Measurements from ENCODE around the gene IER3.
"Not testable (repeated sequence)": the region's sequence is repeated elsewhere in the genome, so short reads cannot be mapped to it uniquely, and the experiment has no call there.

IER3 gene

DNA sequence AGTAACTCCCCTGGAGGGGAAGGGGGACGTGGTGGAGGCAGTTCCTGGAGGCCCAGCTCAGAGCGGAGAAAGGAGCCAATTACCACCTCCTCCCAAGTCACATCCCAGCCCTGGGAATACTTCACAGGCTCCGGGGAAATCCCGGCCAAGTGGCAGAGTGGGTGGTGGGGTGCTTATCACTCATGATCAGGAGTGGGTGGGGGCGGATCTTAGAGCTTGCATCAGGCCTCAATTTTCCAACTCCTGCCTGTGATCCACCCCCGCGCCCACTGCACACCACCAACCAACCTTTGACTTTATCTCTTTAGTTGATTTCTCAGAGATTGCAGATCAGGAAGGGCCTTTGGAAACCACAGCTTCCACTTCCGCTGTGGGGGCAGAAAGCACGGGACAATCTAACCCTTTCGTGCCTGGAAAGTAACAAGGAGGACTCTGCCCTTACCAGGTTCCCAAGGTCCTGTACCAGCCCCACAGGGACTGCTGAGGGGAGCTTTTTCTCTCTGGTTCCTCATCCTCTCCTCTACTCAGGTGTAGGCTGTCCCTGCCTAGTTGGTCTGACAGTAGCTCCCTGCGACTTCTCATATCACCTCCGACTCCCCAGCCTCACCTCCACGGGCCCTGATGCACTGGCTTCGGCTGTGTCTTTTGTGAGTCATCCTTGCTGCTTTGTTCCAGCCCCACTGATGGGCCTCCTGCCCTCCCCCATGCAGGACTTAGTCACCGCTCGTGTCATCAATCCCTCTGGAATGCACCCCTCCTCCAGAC is 24.9 kb upstream of the IER3 start:
- in situ Hi-C loops (cut with HindIII; ENCODE audit: low sequenced_read_pairs): no loop called here

GRCh38 chr6:30768634-30769087 is 24.3 kb upstream of the IER3 start:
- in situ Hi-C loops (cut with HindIII; ENCODE audit: low sequenced_read_pairs): no loop called here

- in situ Hi-C loops (cut with HindIII; ENCODE audit: low sequenced_read_pairs): no loop called here
Measured at GRCh38 chr6:30767944-30768301, 23.6 kb upstream of the IER3 start.

GRCh38 chr6:30767158-30767943 is 23.0 kb upstream of the IER3 start:
- in situ Hi-C loops (cut with HindIII; ENCODE audit: low sequenced_read_pairs): no loop called here

DNA sequence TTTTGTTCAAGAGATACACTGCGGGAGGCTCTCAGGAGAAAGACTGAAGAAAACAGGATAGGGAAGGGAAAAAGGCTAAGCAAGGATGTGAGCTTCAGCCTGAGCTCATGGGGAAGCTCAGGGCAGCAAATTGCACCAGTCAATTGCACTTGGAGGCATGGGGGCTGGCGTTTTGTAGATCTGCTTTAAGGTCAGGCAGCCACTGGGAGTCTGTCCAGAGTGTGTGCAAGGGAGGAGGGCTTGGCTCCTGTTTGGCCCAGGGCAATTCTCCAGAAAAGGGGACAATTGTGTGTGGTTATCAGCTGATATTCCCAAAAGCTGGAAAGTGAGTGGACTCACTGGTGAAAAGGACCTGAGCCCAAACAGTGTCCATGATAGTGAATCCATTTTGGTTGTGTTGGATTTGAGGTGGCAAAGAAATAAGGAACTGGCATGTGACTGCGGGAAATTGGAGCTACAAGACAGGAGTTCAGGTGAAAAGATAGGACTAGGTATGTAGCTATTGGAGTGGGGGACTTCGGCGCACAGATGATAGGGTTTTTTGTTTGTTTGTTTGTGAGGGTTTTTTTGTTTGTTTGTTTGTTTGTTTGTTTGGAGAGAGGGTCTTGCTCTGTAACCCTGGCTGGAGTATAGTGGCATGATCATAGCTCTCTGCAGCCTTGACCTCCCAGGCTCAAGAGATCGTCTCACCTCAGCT is 22.3 kb upstream of the IER3 start:
- in situ Hi-C loops (cut with HindIII; ENCODE audit: low sequenced_read_pairs): no loop called here

DNA sequence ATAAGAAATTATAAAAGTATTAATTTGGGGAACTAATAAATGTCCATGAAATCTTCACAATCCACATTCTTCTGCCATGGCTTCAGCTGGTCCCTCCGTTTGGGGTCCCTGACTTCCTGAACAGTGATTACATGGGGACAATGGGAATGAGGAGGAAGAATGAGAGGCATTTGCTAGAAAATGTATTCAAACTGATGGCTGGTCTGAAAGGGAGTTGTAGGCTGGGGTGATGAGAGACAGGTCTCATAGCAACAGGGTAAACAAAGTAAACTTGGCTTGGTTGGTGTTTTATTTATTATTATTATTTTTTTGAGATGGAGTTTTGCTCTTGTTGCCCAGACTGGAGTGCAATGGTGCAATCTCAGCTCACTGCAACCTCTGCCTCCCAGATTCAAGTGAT is 21.1 kb upstream of the IER3 start:
- in situ Hi-C loops (cut with HindIII; ENCODE audit: low sequenced_read_pairs): not testable (repeated sequence)

GRCh38 chr6:30764490-30765043 is 20.2 kb upstream of the IER3 start:
- in situ Hi-C loops (cut with HindIII; ENCODE audit: low sequenced_read_pairs): not testable (repeated sequence)

DNA sequence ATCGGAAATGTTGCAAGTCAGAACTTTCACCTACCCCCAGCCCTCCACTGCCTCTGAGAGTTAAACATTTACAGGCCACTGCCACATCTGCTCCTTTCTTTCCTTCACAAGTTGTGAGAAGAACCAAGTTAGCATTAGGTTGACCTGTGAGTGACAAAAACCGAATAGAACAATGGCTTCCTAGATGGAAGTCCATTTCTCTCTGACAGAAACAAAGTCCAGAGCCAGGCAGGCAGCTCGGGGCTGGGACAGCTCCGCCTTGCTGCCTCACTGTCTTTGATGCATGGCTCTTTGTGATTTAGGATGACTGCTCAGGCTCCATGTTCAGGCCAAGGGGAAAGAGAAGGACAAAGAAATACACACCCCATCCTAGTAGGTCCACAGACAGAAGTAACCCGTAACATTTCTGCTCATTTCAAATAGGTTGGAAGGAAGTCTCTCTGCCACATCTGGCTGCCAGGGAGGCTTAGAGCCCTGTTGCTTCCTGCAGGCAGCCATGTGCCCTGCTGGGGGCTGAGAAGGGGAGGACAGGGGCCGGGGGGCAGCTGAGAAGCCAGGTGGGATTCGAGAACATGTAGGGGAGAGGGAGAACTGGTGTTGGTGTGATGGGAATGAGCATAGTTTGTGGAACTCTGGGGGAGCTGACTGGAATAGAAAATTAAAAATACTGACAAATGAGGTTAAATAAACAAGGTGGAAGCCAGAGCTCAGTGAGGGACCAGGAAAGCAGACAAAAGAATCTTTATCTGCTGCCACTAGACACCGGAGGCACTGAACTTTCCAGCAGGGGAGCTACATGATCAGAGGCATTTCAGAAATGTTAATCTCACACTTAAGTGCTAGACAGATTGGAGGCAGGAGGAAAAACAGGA is 19.5 kb upstream of the IER3 start:
- in situ Hi-C loops (cut with HindIII; ENCODE audit: low sequenced_read_pairs): no loop called here

GRCh38 chr6:30763155-30763617 is 18.8 kb upstream of the IER3 start:
- in situ Hi-C loops (cut with HindIII; ENCODE audit: low sequenced_read_pairs): no loop called here

DNA sequence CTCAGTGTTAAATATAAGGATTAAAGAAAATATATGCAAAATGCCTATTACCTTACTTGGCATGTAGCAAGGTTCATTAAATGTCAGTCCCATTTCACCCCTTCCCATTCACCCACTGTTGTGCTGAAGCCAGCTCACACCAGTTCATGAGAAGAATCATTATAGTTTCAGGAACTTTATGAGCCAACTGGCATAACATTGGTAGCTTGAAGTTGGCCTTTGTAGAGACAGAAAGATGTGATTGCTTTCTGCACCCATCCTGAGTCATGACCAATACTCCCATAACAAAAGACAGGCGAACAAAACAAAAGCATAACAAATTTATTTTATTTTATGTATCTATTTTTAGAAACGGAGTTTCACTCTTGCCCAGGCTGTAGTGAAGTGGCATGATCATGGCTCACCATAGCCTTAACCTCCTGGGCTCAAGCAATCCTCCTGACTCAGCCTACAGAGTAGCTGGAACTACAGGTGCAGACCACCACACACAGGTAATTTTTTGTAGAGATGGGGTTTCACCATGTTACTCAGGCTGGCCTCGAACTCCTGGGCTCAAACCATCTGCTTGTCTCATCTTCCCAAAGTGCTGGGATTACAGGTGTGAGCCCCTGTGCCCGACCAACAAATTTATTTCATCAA is 17.6 kb upstream of the IER3 start:
- in situ Hi-C loops (cut with HindIII; ENCODE audit: low sequenced_read_pairs): no loop called here

GRCh38 chr6:30760549-30760948 is 16.2 kb upstream of the IER3 start:
- in situ Hi-C loops (cut with HindIII; ENCODE audit: low sequenced_read_pairs): no loop called here

DNA sequence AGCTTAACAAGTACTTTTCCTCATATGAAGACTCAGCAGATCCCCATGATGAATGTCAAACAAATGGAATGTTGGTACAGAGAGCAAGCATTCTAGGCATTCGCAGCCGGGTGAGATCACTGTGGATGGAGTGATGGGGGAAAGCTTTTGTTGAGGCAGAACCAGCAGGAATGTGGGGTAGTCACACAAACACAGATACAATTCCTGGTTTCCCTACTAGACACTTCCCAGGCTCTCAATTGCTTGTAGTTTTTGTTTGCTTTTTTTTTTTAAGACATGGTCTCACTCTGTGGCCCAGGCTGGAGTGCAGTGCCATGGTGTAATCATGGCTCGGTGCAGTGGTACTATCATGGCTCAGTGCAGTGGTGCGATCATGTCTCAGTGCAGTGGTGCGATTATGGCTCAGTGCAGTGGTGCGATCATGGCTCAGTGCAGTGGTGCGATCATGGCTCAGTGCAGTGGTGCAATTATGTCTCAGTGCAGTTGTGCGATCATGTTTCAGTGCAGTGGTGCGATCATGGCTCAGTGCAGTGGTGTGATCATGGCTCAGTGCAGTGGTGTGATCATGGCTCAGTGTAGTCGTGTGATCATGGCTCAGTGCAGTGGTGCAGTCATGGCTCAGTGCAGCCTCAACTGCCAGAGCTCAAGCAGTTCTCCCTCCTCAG is 15.4 kb upstream of the IER3 start:
- in situ Hi-C loops (cut with HindIII; ENCODE audit: low sequenced_read_pairs): no loop called here

GRCh38 chr6:30757261-30757904 is 13.0 kb upstream of the IER3 start:
- in situ Hi-C loops (cut with HindIII; ENCODE audit: low sequenced_read_pairs): no loop called here

- in situ Hi-C loops (cut with HindIII; ENCODE audit: low sequenced_read_pairs): not testable (repeated sequence)
Measured at GRCh38 chr6:30756405-30757003, 12.2 kb upstream of the IER3 start.

GRCh38 chr6:30754631-30755030 is 10.3 kb upstream of the IER3 start:
- in situ Hi-C loops (cut with HindIII; ENCODE audit: low sequenced_read_pairs): no loop called here

DNA sequence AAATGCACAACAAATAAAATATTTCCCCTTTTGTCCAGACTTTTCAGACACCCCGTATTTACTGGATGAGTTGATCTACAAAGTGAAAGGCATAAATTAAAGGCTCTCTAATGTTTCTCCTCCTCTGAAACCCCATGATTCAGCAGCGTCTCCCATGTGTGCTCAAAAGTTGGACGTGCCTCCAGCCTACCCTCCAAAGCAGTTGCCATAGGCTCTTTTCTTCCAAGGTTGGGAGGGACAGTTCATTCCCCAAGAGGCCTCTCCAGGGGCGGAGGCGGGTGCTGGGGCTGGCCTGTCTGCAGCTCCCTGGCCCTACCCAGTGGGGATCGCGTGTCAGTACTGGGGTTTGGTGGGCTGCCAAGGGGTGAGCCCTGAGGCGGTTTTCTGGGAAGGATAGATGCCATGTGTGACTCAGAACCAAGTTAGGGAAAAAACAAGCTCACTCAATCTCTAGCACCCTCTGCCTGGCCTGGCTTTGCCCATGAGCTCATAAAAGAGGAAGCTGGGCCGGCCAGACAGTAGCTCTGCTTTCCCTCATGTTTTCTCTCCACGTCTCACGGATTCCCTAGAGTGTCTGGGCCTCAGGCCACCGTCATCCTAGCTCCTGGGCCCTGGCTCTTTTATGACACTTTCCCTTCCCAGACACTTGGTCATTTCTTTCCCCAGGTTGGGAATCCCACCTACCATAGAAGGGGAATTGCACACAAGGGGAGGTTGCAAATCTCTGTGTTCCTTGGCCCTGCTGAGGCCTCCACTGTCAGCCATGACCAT is 8.0 kb upstream of the IER3 start:
- in situ Hi-C loops (cut with HindIII; ENCODE audit: low sequenced_read_pairs): no loop called here

GRCh38 chr6:30750379-30750668 is 6.0 kb upstream of the IER3 start:
- in situ Hi-C loops (cut with HindIII; ENCODE audit: low sequenced_read_pairs): no loop called here

Data from DLD1 (cell line).